PC-3 (cell line): ENCODE results near the gene CGN. TPM values are rescaled to one million over a fixed set of nuclear protein-coding genes. Genes with fewer than 3 reads are reported as not detected.

Source experiments
- ATAC-seq: fragments of 200-7000 bp; cut with Tn5 transposase; 2 replicates; pipeline ENCODE4 v1.9.1; 2020; ENCODE audit warnings: mild to moderate bottlenecking, moderate library complexity
- BruUV-seq: library from RNA; stranded (reverse); fragments of 400-500 nt; replicated peaks from 2 replicates; lab custom pipeline; 2021; lab: Mats Ljungman, UMichigan
- CTCF ChIA-PET: fragments of 300-600 bp; sonication (Branson Sonifier 250); formaldehyde crosslinking; loops from one replicate; lab custom pipeline; 2022; ENCODE audit warnings: antibody characterized with exemption; lab: Charles Lee
- POLR2A ChIA-PET: fragments of 300-600 bp; sonication (Branson Sonifier 250); formaldehyde crosslinking; loops from one replicate; lab custom pipeline; 2022; ENCODE audit warnings: antibody characterized with exemption; ENCODE audit not compliant: unreplicated experiment; lab: Charles Lee
- DNase-seq: peaks from one replicate; pipeline ENCODE4 v3.0.0-alpha.2; 2015
- H2AFZ ChIP-seq: fragments of 300-600 bp; sonication (generic); 2 replicates; pipeline ENCODE4 v1.6.0; 2016; ENCODE audit warnings: antibody characterized with exemption, low read length
- H3F3A ChIP-seq: fragments of 300-600 bp; sonication (generic); one replicate; pipeline ENCODE4 v1.6.0; 2017; ENCODE audit warnings: antibody characterized with exemption, low read length, control low read depth, mild to moderate bottlenecking; ENCODE audit not compliant: unreplicated experiment
- H3K27ac ChIP-seq: fragments of 300-600 bp; sonication (generic); 2 replicates; pipeline ENCODE4 v1.5.1; 2016; ENCODE audit warnings: mild to moderate bottlenecking, low read length
- H3K27me3 ChIP-seq: fragments of 300-600 bp; sonication (generic); 2 replicates; pipeline ENCODE4 v1.6.1; 2016; ENCODE audit warnings: low read length, mixed read lengths
- H3K36me3 ChIP-seq: fragments of 300-600 bp; sonication (generic); 2 replicates; pipeline ENCODE4 v1.6.1; 2016; ENCODE audit warnings: low read depth, mixed run types, low read length, mixed read lengths
- H3K4me1 ChIP-seq: fragments of 300-600 bp; sonication (generic); 2 replicates; pipeline ENCODE4 v1.5.1; 2016; ENCODE audit warnings: low read length; ENCODE audit not compliant: insufficient read depth
- H3K4me2 ChIP-seq: fragments of 300-600 bp; sonication (generic); 2 replicates; pipeline ENCODE4 v1.6.0; 2016; ENCODE audit warnings: low read length
- H3K4me3 ChIP-seq: fragments of 300-600 bp; sonication (generic); 2 replicates; pipeline ENCODE4 v1.5.1; 2016; ENCODE audit warnings: mild to moderate bottlenecking, low read length, mixed read lengths
- H3K79me2 ChIP-seq: fragments of 300-600 bp; sonication (generic); 2 replicates; pipeline ENCODE4 v1.6.1; 2017; ENCODE audit warnings: low read length, mixed read lengths
- H3K9ac ChIP-seq: fragments of 300-600 bp; sonication (generic); 2 replicates; pipeline ENCODE4 v1.6.0; 2016; ENCODE audit warnings: mild to moderate bottlenecking, low read length
- H3K9me2 ChIP-seq: fragments of 300-600 bp; sonication (generic); replicated peaks from 2 replicates; pipeline ENCODE4 v1.6.1; 2016; ENCODE audit warnings: mixed run types, low read length, mixed read lengths
- H3K9me3 ChIP-seq: fragments of 300-600 bp; sonication (generic); 2 replicates; pipeline ENCODE4 v1.6.1; 2016; ENCODE audit warnings: low read length, mixed read lengths
- H4K20me1 ChIP-seq: fragments of 300-600 bp; sonication (generic); 2 replicates; pipeline ENCODE4 v1.6.1; 2016; ENCODE audit warnings: low read length, mixed read lengths
- CTCF ChIP-seq: fragments of 300-600 bp; sonication (generic); conservative IDR thresholded peaks from 2 replicates; pipeline ENCODE4 v1.5.1; 2017; ENCODE audit warnings: antibody characterized with exemption, low read depth, mild to moderate bottlenecking, low read length
- EZH2 ChIP-seq: fragments of 300-600 bp; sonication (generic); IDR thresholded peaks from one replicate; pipeline ENCODE4 v1.6.1; 2017; ENCODE audit warnings: antibody characterized with exemption, mild to moderate bottlenecking, low read length; ENCODE audit not compliant: unreplicated experiment
- EZH2phosphoT487 ChIP-seq: fragments of 300-600 bp; sonication (generic); IDR thresholded peaks from 2 replicates; pipeline ENCODE4 v1.6.1; 2018; ENCODE audit warnings: mild to moderate bottlenecking, antibody characterized with exemption, low read length, borderline replicate concordance
- intact Hi-C: fragments of 100-400 bp; cut with micrococcal nuclease; formaldehyde crosslinking; loops from 2 replicates; pipeline ENCODE4 v1.9.0; 2023
- total RNA-seq: library from RNA; depleted of rRNA; stranded (reverse); fragments of >200 nt; gene quantifications from 2 replicates; pipeline ENCODE4 v1.2.3, GENCODE V29; 2014

The CGN gene
- total RNA-seq, 1 experiment from 2014 or later = 13.3 TPM

DNA sequence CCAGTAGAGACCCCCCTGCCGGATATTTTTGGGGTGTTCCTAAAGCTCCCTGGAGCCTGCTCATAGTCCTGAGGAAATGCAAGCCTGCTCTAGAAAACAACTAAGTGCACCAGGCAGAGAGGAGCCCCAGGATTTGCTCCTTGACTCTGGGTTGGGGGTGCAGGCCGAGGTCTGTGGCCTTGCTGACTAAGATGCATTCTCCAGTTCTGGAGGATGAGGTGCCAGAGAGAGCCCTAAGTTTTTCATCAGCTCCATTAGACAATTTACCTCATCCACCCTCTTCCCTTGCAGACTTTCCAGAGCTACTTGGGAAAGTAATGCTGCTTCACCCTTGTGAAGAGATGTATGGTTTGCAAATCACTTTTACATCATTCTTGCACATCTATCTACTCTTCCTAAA, 38.0 kb downstream of the CGN start:
- H3K4me2 ChIP-seq = peak overlapping the region; percentile 75
- H3F3A ChIP-seq = peaks cover 16% of the 10 kb centered on the region
- H3K4me3 ChIP-seq = peak overlapping the region; percentile 35; the same call in 1 of the 2 replicates
- DNase-seq (no peak), ATAC-seq (no peak)
- H2AFZ ChIP-seq = no peak overlapping the region
- peaks cover 29% of the 10 kb centered on the region for H4K20me1 ChIP-seq
- ChIA-PET CTCF (interaction anchor here (0.5 to 1.1 kb wide), 3 partner anchors 33 to 105 kb away, joined by 3 to 9 read pairs (median 3); no protein-coding TSS in a partner anchor), POLR2A (interaction anchor here (0.5 kb wide), 1 partner anchor 84 kb away, joined by 9 read pairs; no protein-coding TSS in a partner anchor)
- H3K4me1 ChIP-seq = peaks cover 61% of the 10 kb centered on the region
- BruUV-seq = no TSS peak
- no peaks in the 10 kb centered on the region for H3K27me3 ChIP-seq
- peak overlapping the region; percentile 89 for H3K27ac ChIP-seq
- peak overlapping the region; percentile 31 for H3K9ac ChIP-seq
- TF ChIP-seq EZH2phosphoT487 (no peak), EZH2 (no peak), CTCF (no peak)
- peaks cover 85% of the 10 kb centered on the region for H3K79me2 ChIP-seq
- intact Hi-C loops = loop anchor here (1.0 to 10.0 kb wide), 5 partner anchors 9 to 354 kb away; partner anchors contain the start of genes PIP5K1A, TUFT1 and VPS72
- no peaks in the 10 kb centered on the region for H3K9me2 ChIP-seq
- H3K36me3 ChIP-seq = peaks cover 5% of the 10 kb centered on the region; the same call in 1 of the 2 replicates
- H3K9me3 ChIP-seq = no peaks in the 10 kb centered on the region

DNA sequence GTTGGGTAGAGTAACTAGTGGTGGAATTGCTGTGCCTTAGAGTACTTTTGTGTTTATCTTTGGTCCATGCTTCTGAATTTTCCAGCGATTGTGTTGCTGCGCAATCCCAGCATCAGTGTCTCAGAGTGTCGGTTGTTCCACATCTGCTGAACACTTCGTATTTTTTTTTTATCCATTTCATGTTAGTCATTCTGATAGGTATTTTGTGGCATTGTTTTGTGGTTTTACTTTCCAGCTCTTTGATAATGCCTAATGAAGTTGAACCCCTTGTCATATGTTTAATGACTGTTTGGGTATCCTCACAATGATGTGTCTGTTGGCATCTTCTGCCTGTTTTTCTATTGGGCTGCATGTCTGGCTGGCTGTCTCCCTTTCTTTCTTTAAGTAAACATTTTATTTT, 42.5 kb downstream of the CGN start:
- BruUV-seq = no TSS peak
- H3K9ac ChIP-seq = no peak overlapping the region
- H3K4me3 ChIP-seq = no peak overlapping the region
- no peaks in the 10 kb centered on the region for H3K9me3 ChIP-seq
- POLR2A ChIA-PET = no interaction called here
- H2AFZ ChIP-seq = no peak overlapping the region
- ATAC-seq = no peak
- H3K27ac ChIP-seq = no peak overlapping the region
- H4K20me1 ChIP-seq = peaks cover 22% of the 10 kb centered on the region
- H3F3A ChIP-seq = no peaks in the 10 kb centered on the region
- no peak overlapping the region for H3K4me2 ChIP-seq
- peak; percentile 48 for DNase-seq
- H3K27me3 ChIP-seq = no peaks in the 10 kb centered on the region
- intact Hi-C loops = no loop called here
- no peaks in the 10 kb centered on the region for H3K9me2 ChIP-seq
- CTCF ChIA-PET = interaction anchor here (0.7 kb wide), 1 partner anchor 20 kb away, joined by 3 read pairs; no protein-coding TSS in a partner anchor
- peaks cover 93% of the 10 kb centered on the region for H3K79me2 ChIP-seq
- H3K4me1 ChIP-seq = peaks cover 27% of the 10 kb centered on the region
- H3K36me3 ChIP-seq = no peaks in the 10 kb centered on the region
- TF ChIP-seq EZH2phosphoT487 (no peak), CTCF (no peak), EZH2 (no peak)

DNA sequence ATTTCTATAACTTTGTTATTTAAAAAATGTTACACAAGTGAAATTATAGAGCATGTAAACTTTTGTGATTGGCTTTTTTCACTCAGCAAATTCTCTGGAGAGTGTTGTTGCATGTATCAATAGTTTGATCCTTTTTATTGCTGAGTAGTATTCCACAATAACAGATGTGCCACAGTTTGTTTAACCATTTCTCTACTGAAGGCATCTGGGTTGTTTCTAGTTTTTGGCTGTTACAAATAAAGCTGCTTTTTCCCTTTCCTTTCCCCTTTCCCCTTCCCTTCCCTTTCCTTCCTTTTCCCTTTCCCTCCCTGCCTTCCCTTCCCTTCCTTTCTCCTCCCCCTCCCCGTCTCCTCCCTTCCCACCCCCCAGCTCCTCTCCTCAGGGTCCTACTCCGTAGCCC, 44.9 kb downstream of the CGN start:
- no peaks in the 10 kb centered on the region for H3K27me3 ChIP-seq
- no peak overlapping the region for H3K4me3 ChIP-seq
- no peaks in the 10 kb centered on the region for H3F3A ChIP-seq
- ATAC-seq = no peak
- peaks cover 14% of the 10 kb centered on the region for H3K4me1 ChIP-seq
- CTCF ChIA-PET = interaction anchor here (0.6 kb wide), 1 partner anchor 9 kb away, joined by 3 read pairs; no protein-coding TSS in a partner anchor
- POLR2A ChIA-PET = no interaction called here
- no peak overlapping the region for H3K27ac ChIP-seq
- H2AFZ ChIP-seq = no peak overlapping the region
- peaks cover 88% of the 10 kb centered on the region for H3K79me2 ChIP-seq
- TF ChIP-seq EZH2 = no peak
- TF ChIP-seq CTCF = no peak
- no peak for TF ChIP-seq EZH2phosphoT487
- no TSS peak for BruUV-seq
- H3K9me2 ChIP-seq = no peaks in the 10 kb centered on the region
- peaks cover 25% of the 10 kb centered on the region for H4K20me1 ChIP-seq
- H3K4me2 ChIP-seq = no peak overlapping the region
- H3K36me3 ChIP-seq = no peaks in the 10 kb centered on the region
- intact Hi-C loops = no loop called here
- no peaks in the 10 kb centered on the region for H3K9me3 ChIP-seq
- no peak overlapping the region for H3K9ac ChIP-seq
- DNase-seq = no peak
